OCI-LY7 (cell line): Measurements from ENCODE around the gene MOK.

Experiments used
- EZH2phosphoT487 ChIP-seq: fragments of 200-600 bp; sonication (generic); IDR thresholded peaks from 2 replicates; pipeline ENCODE4 v1.6.1; 2018; ENCODE audit warnings: low read depth, borderline replicate concordance, mild to moderate bottlenecking, mixed run types, antibody characterized with exemption, low read length, moderate library complexity, mixed read lengths
- TF ChIP-seq, protein P1 (sequence below): fragments of 200-600 bp; sonication (generic); conservative IDR thresholded peaks from 2 replicates; pipeline ENCODE4 v1.5.1; 2014; ENCODE audit warnings: mild to moderate bottlenecking, antibody characterized with exemption, low read length, moderate library complexity, mixed read lengths

DNA sequence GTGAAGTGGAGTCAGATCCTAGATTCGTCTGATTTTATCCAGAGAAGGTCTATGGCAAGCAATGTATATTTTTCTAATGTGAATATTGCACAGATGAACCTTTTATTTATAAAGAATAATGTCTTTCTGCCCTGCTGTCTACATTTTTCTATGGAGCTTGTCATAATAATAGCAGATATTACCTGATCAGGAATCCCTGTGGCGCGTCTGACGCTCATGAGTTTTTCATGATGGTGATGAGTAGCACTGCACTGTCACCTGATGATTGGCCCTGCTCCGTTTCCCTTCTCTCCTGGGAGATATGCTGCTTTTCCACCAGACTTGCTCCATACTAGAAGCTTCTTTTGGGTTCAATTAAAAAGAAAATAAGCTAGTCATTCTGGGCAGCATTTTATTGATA, 37.3 kb upstream of the MOK start:
- TF ChIP-seq, protein P1, sequence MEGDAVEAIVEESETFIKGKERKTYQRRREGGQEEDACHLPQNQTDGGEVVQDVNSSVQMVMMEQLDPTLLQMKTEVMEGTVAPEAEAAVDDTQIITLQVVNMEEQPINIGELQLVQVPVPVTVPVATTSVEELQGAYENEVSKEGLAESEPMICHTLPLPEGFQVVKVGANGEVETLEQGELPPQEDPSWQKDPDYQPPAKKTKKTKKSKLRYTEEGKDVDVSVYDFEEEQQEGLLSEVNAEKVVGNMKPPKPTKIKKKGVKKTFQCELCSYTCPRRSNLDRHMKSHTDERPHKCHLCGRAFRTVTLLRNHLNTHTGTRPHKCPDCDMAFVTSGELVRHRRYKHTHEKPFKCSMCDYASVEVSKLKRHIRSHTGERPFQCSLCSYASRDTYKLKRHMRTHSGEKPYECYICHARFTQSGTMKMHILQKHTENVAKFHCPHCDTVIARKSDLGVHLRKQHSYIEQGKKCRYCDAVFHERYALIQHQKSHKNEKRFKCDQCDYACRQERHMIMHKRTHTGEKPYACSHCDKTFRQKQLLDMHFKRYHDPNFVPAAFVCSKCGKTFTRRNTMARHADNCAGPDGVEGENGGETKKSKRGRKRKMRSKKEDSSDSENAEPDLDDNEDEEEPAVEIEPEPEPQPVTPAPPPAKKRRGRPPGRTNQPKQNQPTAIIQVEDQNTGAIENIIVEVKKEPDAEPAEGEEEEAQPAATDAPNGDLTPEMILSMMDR: no peak
- no peak for TF ChIP-seq EZH2phosphoT487
